Measurements from ENCODE around the gene ANXA2.

GRCh38 chr15:60340207-60340921 is 57.4 kb downstream of the ANXA2 start:
- TF ChIP-seq POLR2A (IDR thresholded peaks at IDR 0.05): no peak
- no peak for TF ChIP-seq CTCF (IDR thresholded peaks at IDR 0.05)
- no peak for TF ChIP-seq EP300 (IDR thresholded peaks at IDR 0.05)

Data from ovary (tissue), 3 donors.